ENCODE data around the gene SPACA4. TPM values are rescaled to one million over a fixed set of nuclear protein-coding genes. Genes with fewer than 3 reads are reported as not detected.

Gene SPACA4
- total RNA-seq, 1 donor from 2014 or later: not detected

DNA sequence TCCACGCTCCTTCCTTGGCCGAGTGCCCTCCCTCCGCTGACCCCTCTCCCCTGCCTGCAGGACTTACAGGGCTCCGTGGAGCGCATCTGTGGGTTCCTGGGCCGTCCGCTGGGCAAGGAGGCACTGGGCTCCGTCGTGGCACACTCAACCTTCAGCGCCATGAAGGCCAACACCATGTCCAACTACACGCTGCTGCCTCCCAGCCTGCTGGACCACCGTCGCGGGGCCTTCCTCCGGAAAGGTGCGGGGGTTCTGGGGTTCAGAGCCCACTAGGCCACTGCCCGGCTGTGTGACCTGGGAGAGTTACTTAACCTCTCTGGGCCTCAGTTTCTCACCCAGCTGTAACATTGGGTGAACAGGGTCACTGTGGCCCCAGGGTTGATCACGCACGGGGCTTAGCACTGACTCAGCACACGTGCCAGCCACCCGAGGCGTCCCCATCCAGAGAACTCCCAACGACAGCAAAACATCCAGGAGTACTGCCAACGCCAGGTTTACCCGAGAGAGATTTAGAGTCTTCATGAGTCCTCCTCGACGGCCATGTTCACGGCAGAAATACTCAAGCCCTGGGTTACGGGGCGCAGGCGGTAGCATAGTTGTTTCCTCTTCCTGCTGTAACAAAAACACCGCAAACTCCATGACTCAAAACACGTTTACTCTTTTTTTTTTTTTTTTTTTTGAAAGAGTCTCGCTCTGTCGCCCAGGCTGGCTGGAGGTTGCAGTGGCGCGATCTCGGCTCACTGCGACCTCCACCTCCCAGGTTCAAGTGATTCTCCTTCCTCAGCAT is 9.7 kb upstream of the SPACA4 start:
- intact Hi-C loops (cut with micrococcal nuclease): no loop called here

DNA sequence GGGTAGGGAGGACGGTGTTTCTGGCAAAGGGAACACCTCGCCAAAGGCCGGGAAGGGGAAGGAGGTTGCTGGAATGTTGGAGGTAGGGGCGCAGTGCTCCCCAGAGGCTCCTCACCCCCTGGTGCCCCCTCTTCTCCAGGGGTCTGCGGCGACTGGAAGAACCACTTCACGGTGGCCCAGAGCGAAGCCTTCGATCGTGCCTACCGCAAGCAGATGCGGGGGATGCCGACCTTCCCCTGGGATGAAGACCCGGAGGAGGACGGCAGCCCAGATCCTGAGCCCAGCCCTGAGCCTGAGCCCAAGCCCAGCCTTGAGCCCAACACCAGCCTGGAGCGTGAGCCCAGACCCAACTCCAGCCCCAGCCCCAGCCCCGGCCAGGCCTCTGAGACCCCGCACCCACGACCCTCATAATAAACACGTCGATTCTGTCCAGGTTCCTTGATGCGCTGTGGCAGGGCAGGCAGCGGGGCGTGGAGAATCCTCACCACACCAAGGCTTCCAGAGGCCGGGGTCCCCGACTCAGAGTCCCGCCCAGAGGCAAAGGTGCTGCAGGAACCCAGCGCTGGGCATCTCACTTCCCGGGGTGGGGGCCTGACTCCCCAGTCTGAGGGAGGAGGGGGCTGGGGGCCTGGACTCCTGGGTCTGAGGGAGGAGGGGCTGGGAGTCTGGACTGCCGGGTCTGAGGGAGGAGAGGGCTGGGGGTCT is 7.4 kb upstream of the SPACA4 start:
- intact Hi-C loops (cut with micrococcal nuclease): no loop called here

DNA sequence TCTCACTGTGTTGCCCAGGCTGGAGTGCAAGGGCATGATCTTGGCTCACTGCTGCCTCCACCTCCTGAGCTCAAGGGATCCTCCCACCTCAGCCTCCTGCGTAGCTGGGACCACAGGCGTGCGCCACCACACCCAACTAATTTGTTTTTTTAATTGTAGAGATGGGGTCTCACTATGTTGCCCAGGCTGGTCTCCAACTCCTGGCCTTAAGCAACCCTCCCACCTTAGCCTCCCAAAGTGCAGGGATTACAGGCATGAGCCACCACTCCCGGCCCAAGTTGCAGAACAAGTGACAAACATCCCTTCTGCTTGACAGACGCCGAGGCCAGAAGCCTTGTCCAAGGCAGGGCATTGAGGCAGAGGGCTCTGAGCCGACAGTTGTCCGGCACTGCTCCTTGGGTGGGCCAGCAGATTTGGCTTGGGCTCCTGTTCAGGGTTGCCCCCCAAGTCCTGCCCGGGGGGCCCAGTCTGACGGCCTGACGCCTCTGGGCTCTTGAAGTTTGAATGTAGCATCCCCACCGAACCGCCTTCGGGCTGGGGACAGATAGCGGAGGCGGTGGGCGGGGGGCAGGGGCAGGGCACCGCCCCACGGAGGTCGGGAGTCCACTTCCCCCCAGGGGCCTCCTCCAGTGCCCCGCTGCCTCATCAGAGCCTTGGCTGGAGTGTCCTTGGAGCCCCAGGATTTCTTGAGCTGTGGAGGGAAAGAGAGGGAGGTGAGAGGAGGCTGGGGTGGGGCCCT is 5.7 kb upstream of the SPACA4 start:
- intact Hi-C loops (cut with micrococcal nuclease): no loop called here

DNA sequence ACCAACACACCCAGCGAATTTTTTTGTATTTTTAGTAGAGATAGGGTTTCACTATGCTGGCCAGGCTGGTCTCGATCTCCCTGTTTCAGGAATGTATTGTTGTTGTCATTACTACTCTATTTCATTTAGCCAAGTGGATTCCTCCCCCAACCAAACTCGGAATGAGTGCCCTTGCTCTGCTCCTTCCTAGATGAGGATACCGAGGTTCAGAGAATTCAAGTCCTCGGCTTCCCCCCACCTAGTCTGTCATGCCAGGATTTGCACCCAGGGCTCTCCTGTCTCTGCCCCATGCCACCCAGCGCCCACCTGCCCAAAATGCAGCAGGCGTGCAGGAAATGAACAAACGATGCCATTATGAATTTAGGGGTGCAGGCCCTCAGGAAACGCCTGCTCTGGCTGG is 3.5 kb upstream of the SPACA4 start:
- intact Hi-C loops (cut with micrococcal nuclease): no loop called here

DNA sequence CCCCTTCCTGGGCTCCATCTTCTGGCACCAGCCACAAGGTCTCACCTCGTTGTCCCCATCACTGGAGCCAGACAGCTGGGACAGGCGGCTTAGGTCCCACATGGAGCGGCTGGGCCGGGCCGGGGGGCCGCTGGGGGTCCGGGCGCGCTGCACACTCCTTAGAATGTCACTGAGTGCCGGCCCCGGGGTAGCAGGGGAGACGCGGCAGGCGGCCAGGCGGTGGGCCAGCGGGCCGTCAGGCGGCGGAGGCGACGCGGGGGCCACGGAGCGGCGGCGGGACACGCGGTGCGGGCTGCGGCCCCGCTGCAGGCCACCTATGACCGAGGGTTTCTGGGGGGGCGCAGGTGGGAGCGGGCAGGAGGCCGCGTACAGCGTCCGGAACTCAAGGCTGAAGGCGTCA is 3.1 kb upstream of the SPACA4 start:
- intact Hi-C loops (cut with micrococcal nuclease): no loop called here

DNA sequence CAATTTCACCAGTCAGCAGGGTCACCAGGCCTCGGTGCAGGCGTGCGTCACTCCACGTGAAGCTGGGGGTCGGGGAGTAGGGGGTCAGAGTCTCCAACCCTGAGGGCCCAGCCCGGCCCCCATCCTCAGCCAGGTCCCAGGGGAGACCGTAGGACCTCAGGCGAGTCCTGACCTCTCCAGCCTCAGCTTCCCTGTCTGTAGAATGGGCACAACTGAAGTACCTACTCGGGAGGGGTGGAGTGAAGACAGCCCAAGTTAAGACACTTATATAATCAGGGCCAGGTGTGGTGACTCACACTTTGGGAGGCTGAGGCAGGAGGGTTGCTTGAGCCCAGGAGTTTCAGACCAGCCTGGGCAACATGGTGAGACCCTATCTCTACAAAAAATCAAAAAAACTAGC is 2.7 kb upstream of the SPACA4 start:
- intact Hi-C loops (cut with micrococcal nuclease): no loop called here

DNA sequence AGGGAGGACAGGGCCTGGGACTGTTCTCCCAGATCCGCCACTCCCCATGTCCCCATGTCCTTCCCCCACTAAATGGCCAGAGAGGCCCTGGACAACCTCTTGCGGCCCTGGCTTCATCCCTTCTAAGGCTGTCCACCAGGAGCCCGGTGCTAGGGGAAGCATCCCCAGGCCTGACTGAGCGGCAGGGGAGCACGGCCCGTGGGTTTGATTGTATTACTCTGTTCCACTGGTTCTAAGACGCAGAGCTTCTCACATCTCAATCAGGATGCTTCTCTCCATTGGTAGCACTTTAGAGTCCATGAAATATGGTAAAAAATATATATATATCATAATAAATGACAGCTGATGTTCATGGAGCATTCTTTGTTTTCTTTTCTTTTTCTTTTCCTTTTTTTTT is 815 bp downstream of the SPACA4 start:
- intact Hi-C loops (cut with micrococcal nuclease): no loop called here

DNA sequence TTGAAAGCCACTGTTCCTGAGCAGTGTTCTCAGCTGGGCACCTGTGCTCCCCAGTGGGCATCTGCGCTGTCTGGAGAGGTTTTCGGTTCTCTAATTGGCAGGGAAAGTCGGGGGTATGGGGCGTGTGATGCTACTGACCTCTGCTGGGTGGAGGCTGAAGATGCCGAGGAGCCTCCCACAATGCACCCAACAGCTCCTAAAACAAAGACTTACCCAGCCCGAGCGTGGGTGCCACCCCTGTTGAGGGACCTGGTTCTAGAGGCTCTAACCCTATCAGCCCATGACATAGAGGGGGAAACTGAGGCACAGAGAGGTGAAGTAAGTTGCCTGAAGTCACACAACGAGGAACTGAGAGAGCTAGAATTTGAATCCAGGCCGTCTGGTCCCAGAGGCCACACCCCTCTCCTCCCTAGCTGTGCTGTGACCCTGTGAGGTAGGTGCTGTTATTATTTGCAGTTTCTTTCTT is 2.3 kb downstream of the SPACA4 start:
- intact Hi-C loops (cut with micrococcal nuclease): no loop called here

DNA sequence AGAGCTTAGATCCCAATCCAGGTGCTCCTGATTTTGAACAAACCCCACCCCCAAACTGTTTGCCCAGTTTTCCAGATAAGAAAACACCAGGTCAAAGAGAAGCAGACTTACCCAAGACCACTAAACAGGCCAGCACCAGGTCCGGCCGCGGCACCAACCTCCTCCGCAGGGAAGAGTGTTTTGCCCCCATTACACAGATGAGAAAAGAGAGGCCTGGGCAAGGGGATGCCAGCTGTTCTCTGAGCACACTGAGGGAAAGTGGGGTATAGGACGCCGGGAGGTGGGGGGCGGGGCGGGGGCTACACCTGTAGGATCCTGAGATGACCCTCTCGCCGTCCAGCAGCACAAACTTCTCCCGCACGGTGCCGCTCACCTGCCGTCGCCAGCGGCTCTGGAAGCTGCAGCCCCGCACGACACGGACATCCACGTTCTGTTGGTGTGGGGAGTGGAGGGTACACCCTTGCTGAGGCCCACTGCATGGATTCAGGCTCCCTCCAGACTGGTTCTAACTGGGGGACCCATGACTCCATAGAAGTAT is 3.1 kb downstream of the SPACA4 start:
- intact Hi-C loops (cut with micrococcal nuclease): no loop called here

DNA sequence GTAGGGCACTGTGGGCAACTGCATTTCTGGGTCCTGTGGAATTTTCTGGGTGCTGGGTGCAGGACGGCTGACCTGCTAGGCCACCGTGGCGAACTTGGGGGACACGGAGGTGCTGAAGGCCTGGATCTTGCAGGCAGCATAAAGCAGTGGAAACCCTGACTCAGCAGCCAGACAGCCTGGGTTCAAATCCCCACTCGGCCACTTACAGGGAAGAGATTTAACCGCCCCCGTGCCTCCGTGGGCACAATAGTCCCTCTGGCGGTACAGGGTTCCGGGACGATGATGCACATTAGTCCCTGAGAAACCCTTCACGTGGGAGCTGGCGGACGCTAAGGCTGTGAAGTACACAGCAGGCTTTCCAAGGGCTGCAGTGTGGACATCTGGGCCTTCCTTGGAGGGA is 5.3 kb downstream of the SPACA4 start:
- intact Hi-C loops (cut with micrococcal nuclease): no loop called here

DNA sequence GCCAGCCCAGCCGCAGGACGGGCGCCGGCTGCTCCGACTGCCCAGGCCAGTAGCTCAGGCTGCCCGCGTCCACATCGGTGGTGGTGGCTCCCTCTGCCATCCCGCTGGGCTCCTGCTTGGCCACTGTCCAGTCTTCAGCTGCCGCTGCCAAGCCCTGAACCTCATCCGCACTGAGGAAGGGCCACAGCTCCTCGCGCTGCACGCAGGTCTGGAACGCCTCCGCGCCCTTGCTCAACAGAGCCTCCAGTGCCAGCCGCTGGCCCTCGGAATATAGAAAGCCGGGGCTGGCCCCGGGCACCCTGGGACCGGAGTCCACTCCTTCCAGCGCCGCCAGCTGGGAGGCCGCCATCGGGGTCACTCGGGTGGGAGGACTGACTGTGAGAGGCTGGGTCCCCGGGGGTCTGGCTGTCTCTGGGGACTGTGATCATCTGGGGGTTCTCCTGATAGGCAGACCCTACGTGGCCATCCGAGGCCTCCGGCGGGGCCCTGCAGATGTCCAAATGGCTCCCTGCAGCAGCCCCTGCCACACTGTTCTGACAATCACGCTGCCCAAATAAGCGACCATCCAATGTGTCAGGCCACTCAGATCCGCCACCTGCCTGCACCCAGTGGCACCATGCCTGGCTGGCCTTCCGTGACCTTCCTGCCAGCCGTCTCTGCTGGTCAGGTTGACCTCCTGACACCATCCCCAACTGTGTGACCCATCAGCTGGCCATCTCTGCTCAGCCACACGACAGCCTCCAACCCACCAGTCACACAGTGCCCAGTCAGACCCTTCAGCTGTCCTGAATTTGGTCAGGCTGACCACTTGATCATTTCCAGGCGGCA is 6.7 kb downstream of the SPACA4 start:
- intact Hi-C loops (cut with micrococcal nuclease): no loop called here

DNA sequence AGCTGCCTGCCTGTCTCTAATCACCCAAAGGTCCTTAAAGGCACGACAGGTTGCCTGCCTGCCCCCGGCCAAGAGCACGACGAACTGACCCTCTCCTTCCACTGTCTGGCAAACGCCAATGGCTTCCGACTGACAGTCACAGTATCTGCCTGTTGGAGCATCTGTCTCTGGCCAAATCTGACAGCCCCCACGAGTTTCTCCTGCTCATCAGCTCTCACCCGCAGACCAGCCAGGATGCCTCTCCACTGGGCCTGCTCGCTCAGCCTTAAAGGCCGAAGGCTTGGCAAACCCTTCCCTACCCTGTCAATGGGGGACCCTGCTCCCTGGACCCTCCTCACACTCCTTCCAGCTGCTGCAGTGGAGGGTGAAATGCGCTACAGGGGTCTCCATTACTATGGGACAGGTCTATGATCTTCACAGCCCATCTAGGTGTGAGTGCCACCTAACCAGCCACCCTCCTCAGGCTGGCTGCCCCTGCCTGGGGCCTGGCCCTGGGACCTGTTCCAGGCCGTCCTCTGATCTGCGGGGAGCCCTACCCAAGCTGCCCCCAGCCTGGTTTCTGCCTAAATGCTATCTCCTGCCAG is 7.4 kb downstream of the SPACA4 start:
- intact Hi-C loops (cut with micrococcal nuclease): no loop called here

DNA sequence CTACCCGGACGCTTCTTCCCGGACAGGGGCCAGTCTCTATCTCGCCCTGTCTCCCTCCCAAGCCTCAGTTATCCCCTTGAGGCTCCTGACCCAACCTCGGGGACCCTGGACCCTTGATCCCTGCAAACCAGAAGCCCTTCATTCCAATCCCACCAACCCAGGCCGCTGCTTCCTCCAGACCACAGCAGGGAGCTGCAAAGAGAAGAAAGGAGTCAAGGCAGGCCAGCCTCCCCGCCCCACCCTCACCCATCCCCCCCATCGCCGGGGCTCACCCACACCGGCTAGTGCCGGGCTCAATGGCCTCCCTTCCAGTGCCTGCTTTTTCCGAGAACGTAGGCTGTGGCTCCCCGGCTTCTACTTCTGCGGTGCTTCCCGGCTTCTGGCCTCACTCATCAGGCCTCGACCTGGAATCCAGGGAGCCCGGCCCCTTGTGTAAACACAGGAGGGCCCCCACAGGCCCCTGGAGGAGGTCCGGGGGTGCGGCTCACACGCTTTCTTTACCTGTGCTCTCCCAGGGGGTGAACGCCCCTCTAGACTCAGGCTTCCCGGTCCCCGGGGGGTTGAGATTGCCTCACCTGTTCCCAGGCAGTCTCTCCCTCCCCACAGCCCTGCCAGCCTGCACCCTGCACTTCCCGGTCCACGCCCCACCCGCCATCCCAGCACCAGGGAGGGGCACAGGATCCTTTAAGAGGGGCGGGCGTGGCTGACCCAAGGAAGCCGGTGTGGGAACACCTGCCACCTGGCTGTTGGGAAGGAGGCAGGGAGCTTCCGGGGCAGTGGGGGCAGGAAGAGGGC is 8.1 kb downstream of the SPACA4 start, which contains the start of gene FAM83E:
TSS of gene FAM83E (minus strand) at position 641 of the 795 bp plus-strand sequence. CDS start 1,704 bp downstream, outside the sequence.
- intact Hi-C loops (cut with micrococcal nuclease): no loop called here

DNA sequence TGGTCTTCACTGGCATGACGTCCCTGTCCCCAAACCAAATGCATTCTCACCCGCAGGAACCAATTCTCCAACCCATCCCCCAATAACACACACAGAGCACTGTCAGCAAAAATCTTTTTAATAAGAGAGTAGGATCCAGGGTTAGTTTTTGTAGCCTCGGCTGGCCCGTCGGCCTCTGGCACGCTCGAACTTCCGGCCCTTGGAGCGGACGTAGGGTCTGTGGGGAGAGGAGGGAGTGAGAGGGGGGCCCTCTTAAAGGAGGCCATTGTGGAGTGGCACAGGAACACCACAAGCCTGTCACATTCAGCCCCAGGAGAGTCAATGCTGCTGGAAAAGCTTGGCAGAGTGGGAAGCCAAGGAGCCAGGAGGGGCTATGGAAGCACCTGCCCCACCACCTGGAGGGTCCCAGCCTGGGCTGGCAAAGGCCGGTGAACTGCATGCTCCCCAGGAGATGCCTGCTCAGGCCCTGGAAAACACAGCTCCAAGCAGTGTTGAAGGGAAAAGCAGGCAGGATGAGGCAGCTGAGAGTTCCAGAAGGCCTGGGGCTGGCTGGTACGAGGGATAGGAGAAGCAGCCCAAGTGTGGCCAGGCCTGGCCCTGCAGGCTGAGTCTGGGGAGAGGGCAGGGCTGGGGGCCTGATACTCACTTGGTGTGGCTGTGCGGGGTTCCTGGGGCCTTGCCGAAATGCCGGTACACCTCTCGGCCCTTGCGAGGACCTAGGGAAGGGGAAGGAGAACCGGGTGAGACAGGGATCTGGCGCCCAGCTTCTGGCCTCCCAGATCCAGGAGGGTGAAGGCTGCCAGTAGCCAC is 8.9 kb downstream of the SPACA4 start:
- intact Hi-C loops (cut with micrococcal nuclease): no loop called here

DNA sequence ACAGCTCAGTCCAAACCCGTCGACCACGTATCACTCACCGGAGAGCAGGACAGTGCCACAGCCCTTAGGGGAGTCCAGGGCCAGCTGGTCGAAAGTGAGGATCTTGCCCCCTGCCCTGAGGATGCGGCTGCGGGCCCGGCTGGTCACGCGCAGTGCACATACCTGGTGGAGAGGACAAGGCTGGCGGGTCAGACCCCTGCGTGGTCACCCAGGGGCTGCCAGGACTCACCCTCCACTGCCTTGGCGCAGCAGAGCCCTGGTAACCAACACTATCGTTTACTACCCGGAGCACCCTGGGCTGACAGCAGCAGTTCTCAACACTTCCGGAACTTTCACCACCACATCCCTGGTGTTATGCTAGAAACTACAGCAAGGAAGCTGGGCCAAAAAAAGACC is 9.5 kb downstream of the SPACA4 start:
- intact Hi-C loops (cut with micrococcal nuclease): no loop called here

DNA sequence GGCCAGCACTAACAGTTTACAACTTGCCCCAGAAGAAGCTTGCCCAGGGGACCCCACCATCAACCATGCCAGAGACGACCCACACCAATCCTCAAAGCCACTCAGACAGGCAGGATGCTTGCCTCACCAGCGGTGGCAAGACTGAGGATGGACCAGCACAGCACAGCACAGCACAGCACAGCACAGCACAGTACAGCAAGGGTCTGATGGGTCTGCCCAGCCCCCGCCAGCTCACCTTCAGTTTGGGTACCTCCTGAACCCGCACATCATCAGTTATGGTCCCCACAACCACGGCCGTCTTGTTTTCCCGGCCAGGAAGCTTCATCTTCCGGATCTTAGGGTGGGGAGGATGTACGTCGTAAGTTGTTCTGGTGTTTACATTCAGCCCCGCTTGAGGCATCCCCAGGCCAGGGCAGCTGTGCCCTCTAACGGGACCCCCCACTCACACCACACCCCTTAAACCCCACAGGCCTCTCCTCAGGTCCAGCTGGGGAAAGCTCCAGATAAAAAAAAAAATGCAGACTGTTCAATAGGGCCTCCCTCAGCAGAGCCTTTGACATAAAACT is 10.0 kb downstream of the SPACA4 start:
- intact Hi-C loops (cut with micrococcal nuclease): no loop called here

DNA sequence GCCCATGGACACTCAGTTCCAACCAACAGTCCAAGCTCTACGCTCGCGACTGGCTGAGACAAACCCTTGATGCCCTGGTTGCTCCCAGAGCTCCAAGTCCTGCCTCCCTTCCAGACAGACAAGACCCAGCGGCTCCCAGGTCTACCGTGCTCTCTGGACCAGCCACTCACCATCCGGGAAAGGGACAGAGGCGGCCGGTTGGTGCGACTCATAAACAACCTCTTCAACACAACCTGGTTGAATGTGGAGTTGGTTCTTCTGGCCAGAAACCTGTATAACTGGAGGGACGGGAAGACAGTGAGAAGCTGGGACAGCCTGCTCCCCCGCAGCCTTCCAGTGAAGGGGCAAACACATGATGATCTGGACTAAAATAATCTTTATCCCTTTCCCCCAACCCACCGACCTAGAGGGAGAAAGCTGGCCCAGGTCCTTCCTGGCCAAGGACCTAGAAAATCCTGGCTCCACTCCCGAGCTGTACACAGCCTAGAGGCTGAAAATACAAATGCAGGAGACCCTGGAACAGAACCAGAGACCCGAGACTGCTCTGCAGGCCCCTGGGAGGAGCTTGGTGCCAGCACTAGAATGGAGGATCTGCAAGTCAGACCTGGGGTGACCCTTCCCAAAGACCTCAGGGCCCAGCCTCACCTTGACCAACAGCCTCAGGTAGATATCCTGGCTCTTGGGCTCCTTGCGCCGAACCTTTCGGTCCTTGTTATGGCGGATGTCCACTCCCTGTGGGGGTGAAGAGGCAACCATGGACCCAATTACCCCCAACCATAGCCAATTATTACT is 10.8 kb downstream of the SPACA4 start:
- intact Hi-C loops (cut with micrococcal nuclease): no loop called here
